ENCODE measurements around the gene NINJ2.
"Not testable (repeated sequence)": the region's sequence is repeated elsewhere in the genome, so short reads cannot be mapped to it uniquely, and the experiment has no call there.

The NINJ2 gene

GRCh38 chr12:663293-663871 lies at the start of gene NINJ2:
Gene NINJ2, minus strand, starts transcription at chr12:663445. Its CDS starts 85 bp downstream, at chr12:663360.
- no peak for DNase-seq (ENCODE audit: low read depth)

GRCh38 chr12:712172-712863 lies 49.1 kb upstream of the NINJ2 start:
- DNase-seq (ENCODE audit: low read depth): no peak

GRCh38 chr12:709455-710020 lies 46.3 kb upstream of the NINJ2 start:
- DNase-seq (ENCODE audit: low read depth): no peak

GRCh38 chr12:708084-708483 lies 44.8 kb upstream of the NINJ2 start:
- DNase-seq (ENCODE audit: low read depth): not testable (repeated sequence)

- DNase-seq (ENCODE audit: low read depth): no peak
These were observed 41.4 kb upstream of the NINJ2 start for GRCh38 chr12:704516-705242.

GRCh38 chr12:701896-702539 lies 38.8 kb upstream of the NINJ2 start:
- no peak for DNase-seq (ENCODE audit: low read depth)

- no peak for DNase-seq (ENCODE audit: low read depth)
These were observed 36.8 kb upstream of the NINJ2 start for GRCh38 chr12:700016-700415.

GRCh38 chr12:698222-698621 lies 35.0 kb upstream of the NINJ2 start:
- not testable (repeated sequence) for DNase-seq (ENCODE audit: low read depth)

GRCh38 chr12:697481-697880 lies 34.2 kb upstream of the NINJ2 start:
- no peak for DNase-seq (ENCODE audit: low read depth)

- DNase-seq (ENCODE audit: low read depth): no peak
These were observed 31.7 kb upstream of the NINJ2 start for GRCh38 chr12:694734-695503.

GRCh38 chr12:693934-694533 lies 30.8 kb upstream of the NINJ2 start:
- no peak for DNase-seq (ENCODE audit: low read depth)

- DNase-seq (ENCODE audit: low read depth): no peak
These were observed 29.0 kb upstream of the NINJ2 start for GRCh38 chr12:692274-692673.

GRCh38 chr12:690466-690865 lies 27.2 kb upstream of the NINJ2 start:
- no peak for DNase-seq (ENCODE audit: low read depth)

- peak; percentile 71 for DNase-seq (ENCODE audit: low read depth)
These were observed 22.1 kb upstream of the NINJ2 start for GRCh38 chr12:685388-685787.

GRCh38 chr12:684416-684815 lies 21.2 kb upstream of the NINJ2 start:
- no peak for DNase-seq (ENCODE audit: low read depth)

- DNase-seq (ENCODE audit: low read depth): no peak
These were observed 18.5 kb upstream of the NINJ2 start for GRCh38 chr12:681568-682256.

- no peak for DNase-seq (ENCODE audit: low read depth)
These were observed 15.8 kb upstream of the NINJ2 start for GRCh38 chr12:678747-679712.

GRCh38 chr12:675562-675961 lies 12.3 kb upstream of the NINJ2 start:
- no peak for DNase-seq (ENCODE audit: low read depth)

GRCh38 chr12:674272-674781 lies 11.1 kb upstream of the NINJ2 start:
- DNase-seq (ENCODE audit: low read depth): peak; percentile 45

Measured in stimulated activated CD4-positive, alpha-beta T cell treated with anti-CD3 and anti-CD28 coated beads, Interleukin-2, amount 100 ng/mL, for 4 hours (primary cell).